Measurements from ENCODE around the gene ITGB5.

ITGB5 gene

DNA sequence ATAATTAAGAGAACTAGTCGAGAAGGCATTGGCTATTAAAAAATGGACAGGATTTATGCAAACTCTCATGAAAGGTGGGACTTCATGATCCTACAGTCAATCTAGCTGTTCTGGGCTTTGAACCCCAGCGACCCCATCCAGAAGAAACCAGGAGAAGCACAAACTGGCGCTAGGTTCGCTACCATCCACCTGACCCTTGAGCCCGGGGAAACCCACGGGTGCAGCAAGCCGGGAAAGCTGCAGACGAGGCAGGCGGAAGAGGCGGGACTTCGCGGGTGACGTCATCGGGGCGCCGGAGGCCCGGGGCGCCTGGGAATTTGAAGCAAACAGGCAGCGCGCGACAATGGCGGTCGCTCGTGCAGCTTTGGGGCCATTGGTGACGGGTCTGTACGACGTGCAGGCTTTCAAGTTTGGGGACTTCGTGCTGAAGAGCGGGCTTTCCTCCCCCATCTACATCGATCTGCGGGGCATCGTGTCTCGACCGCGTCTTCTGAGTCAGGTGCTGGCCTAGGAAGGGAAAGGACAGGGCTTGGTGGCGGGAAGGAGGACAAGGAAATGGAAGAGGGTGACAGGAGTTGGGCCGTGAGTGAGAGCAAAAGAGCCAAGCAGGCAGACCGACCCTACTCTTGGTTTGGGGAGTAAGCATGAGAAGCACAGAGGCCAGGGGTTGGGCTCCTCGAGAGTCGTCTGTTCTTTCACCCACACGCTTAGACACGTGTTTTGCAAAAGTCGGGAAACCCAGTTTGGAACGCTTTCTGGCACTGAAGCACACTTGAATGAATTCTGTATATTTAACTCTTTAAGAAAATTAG is 156.8 kb downstream of the ITGB5 start, which contains the start of gene UMPS:
TSS of gene UMPS (plus strand) at position 324 of the 812 bp plus-strand sequence. CDS start at position 344, 20 bp downstream.
- H3K27ac ChIP-seq (ENCODE audit: low read length): peak within 1 kb of the TSS; percentile 43
- H3K4me2 ChIP-seq (ENCODE audit: low read length): peak within 1 kb of the TSS; percentile 87
- H3K79me2 ChIP-seq (ENCODE audit: low read length): peaks cover 50% of the 10 kb centered on the region
- H3K4me3 ChIP-seq (ENCODE audit: low read length): peak within 1 kb of the TSS; percentile 90
- peaks cover 17% of the 10 kb centered on the region for H3K4me1 ChIP-seq (ENCODE audit: low read length)
- H3K36me3 ChIP-seq (replicated peaks; ENCODE audit: low read depth, low read length): peaks cover 20% of the 10 kb centered on the region
- TF ChIP-seq, protein P1, sequence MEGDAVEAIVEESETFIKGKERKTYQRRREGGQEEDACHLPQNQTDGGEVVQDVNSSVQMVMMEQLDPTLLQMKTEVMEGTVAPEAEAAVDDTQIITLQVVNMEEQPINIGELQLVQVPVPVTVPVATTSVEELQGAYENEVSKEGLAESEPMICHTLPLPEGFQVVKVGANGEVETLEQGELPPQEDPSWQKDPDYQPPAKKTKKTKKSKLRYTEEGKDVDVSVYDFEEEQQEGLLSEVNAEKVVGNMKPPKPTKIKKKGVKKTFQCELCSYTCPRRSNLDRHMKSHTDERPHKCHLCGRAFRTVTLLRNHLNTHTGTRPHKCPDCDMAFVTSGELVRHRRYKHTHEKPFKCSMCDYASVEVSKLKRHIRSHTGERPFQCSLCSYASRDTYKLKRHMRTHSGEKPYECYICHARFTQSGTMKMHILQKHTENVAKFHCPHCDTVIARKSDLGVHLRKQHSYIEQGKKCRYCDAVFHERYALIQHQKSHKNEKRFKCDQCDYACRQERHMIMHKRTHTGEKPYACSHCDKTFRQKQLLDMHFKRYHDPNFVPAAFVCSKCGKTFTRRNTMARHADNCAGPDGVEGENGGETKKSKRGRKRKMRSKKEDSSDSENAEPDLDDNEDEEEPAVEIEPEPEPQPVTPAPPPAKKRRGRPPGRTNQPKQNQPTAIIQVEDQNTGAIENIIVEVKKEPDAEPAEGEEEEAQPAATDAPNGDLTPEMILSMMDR (IDR thresholded peaks at IDR 0.05; ENCODE audit: low read depth, low read length): no peak
- no peak for TF ChIP-seq EZH2phosphoT487 (IDR thresholded peaks at IDR 0.05; ENCODE audit: low read depth)
- H3K9me3 ChIP-seq (ENCODE audit: insufficient read depth, low read length): no peaks in the 10 kb centered on the region
- no peaks in the 10 kb centered on the region for H4K20me1 ChIP-seq (ENCODE audit: insufficient read depth, low read length)
- H3K9ac ChIP-seq (ENCODE audit: low read length): peak within 1 kb of the TSS; percentile 90
- H3K27me3 ChIP-seq (ENCODE audit: low read depth, low read length): peaks cover 3% of the 10 kb centered on the region; the same call in 1 of the 2 replicates
- H2AFZ ChIP-seq (ENCODE audit: low read depth, low read length): peak within 1 kb of the TSS; percentile 85

DNA sequence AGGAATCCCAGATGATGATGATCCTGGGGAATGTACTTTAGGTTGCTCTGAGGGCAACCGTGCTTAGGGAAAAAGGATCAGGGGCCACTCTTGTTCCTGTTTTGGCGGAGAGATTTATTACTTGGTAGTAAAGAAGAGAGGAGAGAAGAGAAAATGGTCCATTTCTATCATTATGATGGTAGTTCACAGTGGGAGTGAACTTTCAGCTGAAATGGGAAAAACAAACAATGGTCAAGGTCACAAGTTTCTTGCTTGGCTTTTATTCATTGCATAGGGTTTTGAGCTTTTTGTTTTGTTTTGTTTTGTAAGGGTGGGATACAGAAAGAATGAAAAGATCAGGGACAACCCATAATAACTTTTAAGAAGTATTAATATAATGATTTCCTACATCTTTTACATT is 164.6 kb downstream of the ITGB5 start:
- peaks cover 26% of the 10 kb centered on the region for H3K27me3 ChIP-seq (ENCODE audit: low read depth, low read length)
- H3K36me3 ChIP-seq (replicated peaks; ENCODE audit: low read depth, low read length): no peaks in the 10 kb centered on the region

DNA sequence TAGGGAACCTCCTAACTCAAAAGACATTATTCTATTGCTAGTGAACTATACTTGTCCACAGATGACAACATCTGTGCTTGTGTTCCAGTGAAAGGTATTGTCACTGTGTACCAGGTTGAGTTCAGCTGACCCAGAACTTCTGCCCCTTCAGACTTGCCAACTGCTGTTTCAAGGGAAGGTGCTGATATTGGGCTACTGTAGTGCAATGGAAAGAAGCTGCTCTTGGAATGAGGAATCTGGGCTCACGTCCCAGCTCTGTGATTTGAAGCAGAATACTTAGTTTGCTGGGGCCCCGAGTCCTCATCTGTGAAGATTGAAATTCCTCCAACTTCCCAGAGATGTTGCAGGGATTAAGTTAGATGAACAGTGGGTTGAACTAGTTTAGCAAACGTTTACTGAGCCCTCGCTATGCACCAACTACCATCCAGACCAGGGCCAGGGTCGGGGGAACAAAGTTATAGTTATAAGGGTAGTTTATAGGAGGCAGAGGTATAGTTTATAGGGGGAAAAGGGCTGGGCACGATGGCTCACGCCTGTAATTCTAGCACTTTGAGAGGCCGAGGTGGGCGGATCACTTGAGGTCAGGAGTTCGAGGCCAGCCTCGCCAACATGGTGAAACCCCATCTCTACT is 172.8 kb downstream of the ITGB5 start:
- Histone ChIP-seq H3K4me1 (ENCODE audit: low read length) (no peaks in the 10 kb centered on the region), H3K4me2 (ENCODE audit: low read length) (no peak overlapping the region), H3K9me3 (ENCODE audit: insufficient read depth, low read length) (no peaks in the 10 kb centered on the region), H2AFZ (ENCODE audit: low read depth, low read length) (no peak overlapping the region), H4K20me1 (ENCODE audit: insufficient read depth, low read length) (no peaks in the 10 kb centered on the region), H3K36me3 (replicated peaks; ENCODE audit: low read depth, low read length) (no peaks in the 10 kb centered on the region), H3K9ac (ENCODE audit: low read length) (no peak overlapping the region), H3K79me2 (ENCODE audit: low read length) (no peaks in the 10 kb centered on the region), H3K27me3 (ENCODE audit: low read depth, low read length) (peaks cover 28% of the 10 kb centered on the region; the same call in 1 of the 2 replicates), H3K4me3 (ENCODE audit: low read length) (no peak overlapping the region), H3K27ac (ENCODE audit: low read length) (no peak overlapping the region)
- TF ChIP-seq EZH2phosphoT487 (IDR thresholded peaks at IDR 0.05; ENCODE audit: low read depth): no peak
- TF ChIP-seq, protein P1 (IDR thresholded peaks at IDR 0.05; ENCODE audit: low read depth, low read length): no peak

More for the DNA sequence above, 164.6 kb downstream of the ITGB5 start:
- no peak overlapping the region for H3K4me2 ChIP-seq (ENCODE audit: low read length)
- no peak overlapping the region for H3K27ac ChIP-seq (ENCODE audit: low read length)
- H3K9ac ChIP-seq (ENCODE audit: low read length): no peak overlapping the region
- no peak overlapping the region for H3K4me3 ChIP-seq (ENCODE audit: low read length)
- TF ChIP-seq, protein P1 (IDR thresholded peaks at IDR 0.05; ENCODE audit: low read depth, low read length): no peak
- no peak for TF ChIP-seq EZH2phosphoT487 (IDR thresholded peaks at IDR 0.05; ENCODE audit: low read depth)
- no peaks in the 10 kb centered on the region for H3K79me2 ChIP-seq (ENCODE audit: low read length)
- no peaks in the 10 kb centered on the region for H3K4me1 ChIP-seq (ENCODE audit: low read length)
- no peaks in the 10 kb centered on the region for H4K20me1 ChIP-seq (ENCODE audit: insufficient read depth, low read length)
- H2AFZ ChIP-seq (ENCODE audit: low read depth, low read length): no peak overlapping the region
- H3K9me3 ChIP-seq (ENCODE audit: insufficient read depth, low read length): no peaks in the 10 kb centered on the region
